Measurements from ENCODE around the gene PANX1.

The PANX1 gene

DNA sequence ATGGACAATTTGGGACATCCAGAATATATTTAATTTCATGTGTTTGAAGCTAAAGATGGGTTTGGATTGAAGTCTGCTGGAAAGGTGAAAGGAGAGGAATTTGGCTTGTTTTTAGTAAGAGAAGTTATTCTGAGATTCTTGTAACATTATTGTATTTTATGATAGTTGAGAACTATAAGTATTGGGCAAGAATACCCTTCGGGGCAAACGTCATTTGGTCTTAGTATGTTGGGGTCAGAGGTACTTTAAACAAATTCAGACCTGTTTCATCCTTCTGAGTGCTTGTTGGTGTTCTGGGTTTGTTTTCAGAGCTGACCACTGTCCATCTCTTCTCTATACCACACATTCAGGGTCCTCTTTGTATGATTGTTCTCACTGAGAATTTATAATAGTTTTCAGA lies 19.5 kb downstream of the PANX1 start:
- no peak overlapping the region for H3K27ac ChIP-seq (ENCODE audit: low read depth, low read length)
- H3K4me3 ChIP-seq (ENCODE audit: low read length): no peak overlapping the region
- no peaks in the 10 kb centered on the region for H3F3A ChIP-seq (ENCODE audit: control insufficient read depth, insufficient read depth)
- no peaks in the 10 kb centered on the region for H3K9me2 ChIP-seq (replicated peaks; ENCODE audit: control insufficient read depth, low read length)
- H3K79me2 ChIP-seq (ENCODE audit: control insufficient read depth, low read length): peaks cover 51% of the 10 kb centered on the region
- TF ChIP-seq, protein P1, sequence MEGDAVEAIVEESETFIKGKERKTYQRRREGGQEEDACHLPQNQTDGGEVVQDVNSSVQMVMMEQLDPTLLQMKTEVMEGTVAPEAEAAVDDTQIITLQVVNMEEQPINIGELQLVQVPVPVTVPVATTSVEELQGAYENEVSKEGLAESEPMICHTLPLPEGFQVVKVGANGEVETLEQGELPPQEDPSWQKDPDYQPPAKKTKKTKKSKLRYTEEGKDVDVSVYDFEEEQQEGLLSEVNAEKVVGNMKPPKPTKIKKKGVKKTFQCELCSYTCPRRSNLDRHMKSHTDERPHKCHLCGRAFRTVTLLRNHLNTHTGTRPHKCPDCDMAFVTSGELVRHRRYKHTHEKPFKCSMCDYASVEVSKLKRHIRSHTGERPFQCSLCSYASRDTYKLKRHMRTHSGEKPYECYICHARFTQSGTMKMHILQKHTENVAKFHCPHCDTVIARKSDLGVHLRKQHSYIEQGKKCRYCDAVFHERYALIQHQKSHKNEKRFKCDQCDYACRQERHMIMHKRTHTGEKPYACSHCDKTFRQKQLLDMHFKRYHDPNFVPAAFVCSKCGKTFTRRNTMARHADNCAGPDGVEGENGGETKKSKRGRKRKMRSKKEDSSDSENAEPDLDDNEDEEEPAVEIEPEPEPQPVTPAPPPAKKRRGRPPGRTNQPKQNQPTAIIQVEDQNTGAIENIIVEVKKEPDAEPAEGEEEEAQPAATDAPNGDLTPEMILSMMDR (IDR thresholded peaks at IDR 0.05; ENCODE audit: low read depth, low read length, poor library complexity, severe bottlenecking): no peak
- TF ChIP-seq EZH2phosphoT487 (IDR thresholded peaks at IDR 0.05; ENCODE audit: borderline replicate concordance, low read length): no peak
- no peaks in the 10 kb centered on the region for H3K27me3 ChIP-seq (ENCODE audit: control insufficient read depth, low read length)
- H4K20me1 ChIP-seq (ENCODE audit: control insufficient read depth, insufficient read depth, low read depth, low read length): peaks cover 5% of the 10 kb centered on the region; the same call in 1 of the 2 replicates
- no peaks in the 10 kb centered on the region for H3K36me3 ChIP-seq (ENCODE audit: control insufficient read depth, low read length)
- H3K9me3 ChIP-seq (ENCODE audit: control insufficient read depth, insufficient read depth, low read length): no peaks in the 10 kb centered on the region
- no peak overlapping the region for H3K4me2 ChIP-seq (ENCODE audit: low read length)
- peaks cover 13% of the 10 kb centered on the region for H3K4me1 ChIP-seq (ENCODE audit: control insufficient read depth, low read length)

DNA sequence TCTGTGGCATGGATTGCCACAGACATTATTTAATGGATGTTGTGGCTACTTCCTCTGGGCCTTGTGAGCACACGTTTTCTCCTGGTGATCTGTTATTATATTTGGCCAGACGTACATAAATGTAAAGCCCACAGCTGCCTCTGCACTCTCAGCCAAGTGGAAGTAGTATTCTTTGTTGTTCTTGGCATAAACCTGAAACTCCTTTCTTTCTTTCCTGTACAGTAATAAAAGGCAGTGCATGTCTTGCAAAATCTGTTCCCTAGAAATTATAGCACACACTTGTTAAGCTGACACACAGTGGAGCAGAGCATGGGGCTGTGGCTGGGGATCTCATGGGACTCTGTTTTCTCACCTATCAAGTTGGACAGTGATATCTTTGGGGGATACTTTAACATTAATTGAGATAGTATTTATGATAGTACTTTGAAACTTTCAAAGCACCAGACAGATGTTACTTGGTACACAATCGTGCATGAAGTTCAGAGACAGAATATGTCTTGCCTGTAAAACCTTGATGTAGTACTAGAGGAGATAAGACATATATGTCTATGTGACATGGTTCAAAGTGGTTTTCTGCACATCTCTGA lies 20.9 kb downstream of the PANX1 start:
- Histone ChIP-seq H3F3A (ENCODE audit: control insufficient read depth, insufficient read depth) (no peaks in the 10 kb centered on the region), H4K20me1 (ENCODE audit: control insufficient read depth, insufficient read depth, low read depth, low read length) (peaks cover 10% of the 10 kb centered on the region; the same call in 1 of the 2 replicates), H3K4me3 (ENCODE audit: low read length) (no peak overlapping the region), H3K9me2 (replicated peaks; ENCODE audit: control insufficient read depth, low read length) (no peaks in the 10 kb centered on the region), H3K4me1 (ENCODE audit: control insufficient read depth, low read length) (peaks cover 13% of the 10 kb centered on the region), H3K79me2 (ENCODE audit: control insufficient read depth, low read length) (peaks cover 50% of the 10 kb centered on the region), H3K27me3 (ENCODE audit: control insufficient read depth, low read length) (no peaks in the 10 kb centered on the region), H3K4me2 (ENCODE audit: low read length) (no peak overlapping the region), H3K27ac (ENCODE audit: low read depth, low read length) (no peak overlapping the region), H3K9me3 (ENCODE audit: control insufficient read depth, insufficient read depth, low read length) (no peaks in the 10 kb centered on the region), H3K36me3 (ENCODE audit: control insufficient read depth, low read length) (no peaks in the 10 kb centered on the region)
- TF ChIP-seq EZH2phosphoT487 (IDR thresholded peaks at IDR 0.05; ENCODE audit: borderline replicate concordance, low read length): no peak
- TF ChIP-seq, protein P1 (IDR thresholded peaks at IDR 0.05; ENCODE audit: low read depth, low read length, poor library complexity, severe bottlenecking): no peak

DNA sequence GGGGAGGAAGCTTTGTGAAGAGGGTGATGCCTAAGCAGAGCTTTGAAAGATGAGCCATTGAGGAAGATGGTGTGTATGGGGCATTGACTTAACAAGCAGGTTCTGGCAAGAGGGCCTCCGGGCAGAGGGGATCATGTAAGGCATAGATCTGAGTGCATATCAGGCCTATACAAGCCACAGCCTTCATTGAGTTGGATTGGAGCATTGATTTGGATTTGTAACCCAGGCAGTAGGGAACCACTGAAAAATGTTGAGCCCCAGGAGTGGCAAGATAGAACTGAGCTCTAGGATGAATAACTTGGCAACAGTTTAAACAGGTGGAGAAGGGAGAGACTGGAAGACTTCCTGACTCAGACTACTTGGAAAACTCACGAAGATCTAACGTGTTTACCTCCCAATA lies 21.4 kb downstream of the PANX1 start:
- Histone ChIP-seq H3K9me3 (ENCODE audit: control insufficient read depth, insufficient read depth, low read length) (no peaks in the 10 kb centered on the region), H3K27ac (ENCODE audit: low read depth, low read length) (no peak overlapping the region), H4K20me1 (ENCODE audit: control insufficient read depth, insufficient read depth, low read depth, low read length) (peaks cover 10% of the 10 kb centered on the region; the same call in 1 of the 2 replicates), H3K4me2 (ENCODE audit: low read length) (no peak overlapping the region), H3K4me1 (ENCODE audit: control insufficient read depth, low read length) (peaks cover 13% of the 10 kb centered on the region), H3K79me2 (ENCODE audit: control insufficient read depth, low read length) (peaks cover 47% of the 10 kb centered on the region), H3K4me3 (ENCODE audit: low read length) (no peak overlapping the region), H3K36me3 (ENCODE audit: control insufficient read depth, low read length) (no peaks in the 10 kb centered on the region), H3K9me2 (replicated peaks; ENCODE audit: control insufficient read depth, low read length) (no peaks in the 10 kb centered on the region), H3F3A (ENCODE audit: control insufficient read depth, insufficient read depth) (no peaks in the 10 kb centered on the region), H3K27me3 (ENCODE audit: control insufficient read depth, low read length) (no peaks in the 10 kb centered on the region)
- TF ChIP-seq EZH2phosphoT487 (IDR thresholded peaks at IDR 0.05; ENCODE audit: borderline replicate concordance, low read length): no peak
- TF ChIP-seq, protein P1 (IDR thresholded peaks at IDR 0.05; ENCODE audit: low read depth, low read length, poor library complexity, severe bottlenecking): no peak

Data from DOHH2 (cell line).